Kidney glomerular epithelial cell (primary cell): ENCODE measurements around the gene MRGPRX3.

Experiments used
- DNase-seq: peaks from one replicate; lab custom pipeline; 2025; lab: John Stamatoyannopoulos, UW

MRGPRX3 gene

GRCh38 chr11:18168372-18168771 is 36.0 kb downstream of the MRGPRX3 start:
- no peak for DNase-seq

- peak; percentile 9 for DNase-seq
These were observed 39.1 kb downstream of the MRGPRX3 start for GRCh38 chr11:18171377-18172000.

- DNase-seq, result no peak
These were observed 40.3 kb downstream of the MRGPRX3 start, which contains the start of gene MRGPRX4 for GRCh38 chr11:18172666-18173065. MRGPRX4 (plus strand) TSS chr11:18172837; CDS start chr11:18173257, 420 bp downstream.

GRCh38 chr11:18173225-18173866 is 41.0 kb downstream of the MRGPRX3 start:
- DNase-seq, result no peak
